HG03439 (cell line): ENCODE results near the gene KRTAP5-11.
"Not testable (repeated sequence)": the region's sequence is repeated elsewhere in the genome, so short reads cannot be mapped to it uniquely, and the experiment has no call there.

Experiments
- ATAC-seq: cut with Tn5 transposase; IDR thresholded peaks from one replicate; pipeline ENCODE4 v1.9.1; 2021; ENCODE audit warnings: mild to moderate bottlenecking, moderate library complexity; ENCODE audit not compliant: unreplicated experiment

The KRTAP5-11 gene, protein sequence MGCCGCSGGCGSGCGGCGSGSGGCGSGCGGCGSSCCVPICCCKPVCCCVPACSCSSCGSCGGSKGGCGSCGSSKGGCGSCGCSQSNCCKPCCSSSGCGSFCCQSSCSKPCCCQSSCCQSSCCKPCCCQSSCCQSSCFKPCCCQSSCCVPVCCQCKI

DNA sequence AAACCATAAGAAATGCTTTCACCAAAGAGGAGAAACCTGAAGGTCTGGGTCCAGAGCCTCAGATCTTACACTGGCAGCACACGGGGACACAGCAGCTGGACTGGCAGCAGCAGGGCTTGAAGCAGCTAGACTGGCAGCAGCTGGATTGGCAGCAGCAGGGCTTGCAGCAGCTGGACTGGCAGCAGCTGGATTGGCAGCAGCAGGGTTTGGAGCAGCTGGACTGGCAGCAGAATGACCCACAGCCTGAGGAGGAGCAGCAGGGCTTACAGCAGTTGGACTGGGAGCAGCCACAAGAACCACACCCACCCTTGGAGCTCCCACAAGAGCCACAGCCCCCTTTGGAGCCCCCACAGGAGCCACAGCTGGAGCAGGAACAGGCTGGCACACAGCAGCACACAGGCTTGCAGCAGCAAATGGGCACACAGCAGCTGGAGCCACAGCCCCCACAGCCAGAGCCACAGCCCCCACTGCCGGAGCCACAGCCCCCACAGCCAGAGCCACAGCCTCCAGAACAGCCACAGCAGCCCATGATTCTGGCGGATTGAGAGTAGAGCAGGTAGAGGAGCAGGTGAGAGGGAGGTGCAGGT lies at the start of gene KRTAP5-11:
TSS of gene KRTAP5-11 (minus strand) at position 567 of the 587 bp plus-strand sequence. CDS start at position 529, 38 bp downstream.
- ATAC-seq = no peak

GRCh38 chr11:71631551-71631950 lies 48.9 kb upstream of the KRTAP5-11 start:
- ATAC-seq = not testable (repeated sequence)

DNA sequence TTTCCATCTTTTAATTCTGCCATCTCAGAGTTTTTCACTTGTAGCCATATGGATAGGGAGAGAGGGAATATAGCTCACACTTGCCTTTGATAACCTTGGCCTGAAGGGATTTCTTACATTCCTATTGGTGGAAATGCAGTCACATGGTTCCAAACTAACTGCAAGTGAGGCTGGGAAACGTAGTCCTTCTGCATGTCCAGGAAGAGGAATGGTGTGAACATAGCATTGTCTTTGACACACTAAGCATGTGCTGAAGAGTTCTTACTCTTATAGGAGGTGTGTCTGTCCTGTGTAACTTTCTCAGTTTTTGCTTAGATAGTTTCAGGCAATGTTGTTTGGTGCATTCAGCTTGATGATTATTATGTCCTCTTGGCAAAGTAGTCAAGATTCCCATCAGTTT lies 47.4 kb upstream of the KRTAP5-11 start:
- ATAC-seq = not testable (repeated sequence)

- ATAC-seq = not testable (repeated sequence)
Measured at GRCh38 chr11:71628943-71629342, 46.3 kb upstream of the KRTAP5-11 start.

DNA sequence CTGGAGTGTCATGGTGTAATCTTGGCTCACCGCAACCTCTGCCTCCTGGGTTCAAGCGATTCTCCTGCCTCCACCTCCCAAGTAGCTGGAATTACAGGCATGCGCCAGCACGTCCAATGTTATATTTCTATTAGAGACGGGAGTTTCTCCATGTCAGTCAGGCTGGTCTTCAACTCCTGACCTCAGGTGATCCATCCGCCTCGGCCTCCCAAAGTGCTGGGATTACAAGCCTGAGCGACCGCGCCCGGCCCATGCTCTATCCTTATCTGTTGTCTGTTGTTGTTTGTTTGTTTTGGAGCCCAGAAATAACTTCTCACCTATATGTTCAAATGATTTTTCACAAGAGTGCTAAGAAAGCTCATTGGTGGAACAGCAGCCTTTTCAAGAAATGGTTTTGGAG lies 40.6 kb upstream of the KRTAP5-11 start:
- ATAC-seq = not testable (repeated sequence)

DNA sequence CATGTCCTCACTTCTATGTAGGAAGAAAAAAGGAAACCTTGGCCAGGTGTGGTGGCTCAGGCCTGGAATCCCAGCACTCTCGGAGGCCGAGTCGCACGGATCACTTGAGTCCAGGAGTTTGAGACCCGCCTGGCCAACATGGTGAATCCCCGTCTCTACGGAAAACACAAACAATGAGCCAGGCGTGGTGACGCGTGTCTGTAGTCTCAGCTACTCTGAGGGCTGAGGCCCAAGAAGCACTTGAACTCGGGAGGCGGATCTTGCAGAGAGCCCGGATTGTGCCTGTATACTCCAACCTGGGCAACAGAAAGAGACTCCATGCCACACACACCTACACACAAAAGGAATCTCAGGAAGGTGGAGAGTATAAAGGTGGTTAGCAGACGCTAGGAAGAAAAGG lies 39.9 kb upstream of the KRTAP5-11 start:
- ATAC-seq = not testable (repeated sequence)

DNA sequence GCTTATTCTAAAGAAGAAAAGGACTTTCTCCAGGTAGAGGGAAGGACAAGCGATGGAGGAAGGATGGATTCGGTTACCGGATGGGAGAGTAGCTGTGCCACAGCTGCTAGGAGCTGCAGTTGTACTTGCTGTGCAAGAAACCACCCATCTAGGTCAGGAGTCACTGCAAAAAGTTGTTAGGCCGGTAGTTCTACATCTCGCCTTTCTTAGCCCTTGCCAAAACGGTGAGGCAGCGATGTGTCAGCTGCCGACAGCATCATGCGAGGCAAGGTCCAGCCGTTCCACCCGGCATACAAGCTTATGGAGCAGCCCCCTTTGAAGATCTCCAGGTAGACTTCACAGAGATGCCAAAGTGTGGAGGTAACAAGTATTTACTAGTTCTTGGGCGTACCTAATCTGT lies 32.3 kb upstream of the KRTAP5-11 start:
- ATAC-seq = not testable (repeated sequence)

DNA sequence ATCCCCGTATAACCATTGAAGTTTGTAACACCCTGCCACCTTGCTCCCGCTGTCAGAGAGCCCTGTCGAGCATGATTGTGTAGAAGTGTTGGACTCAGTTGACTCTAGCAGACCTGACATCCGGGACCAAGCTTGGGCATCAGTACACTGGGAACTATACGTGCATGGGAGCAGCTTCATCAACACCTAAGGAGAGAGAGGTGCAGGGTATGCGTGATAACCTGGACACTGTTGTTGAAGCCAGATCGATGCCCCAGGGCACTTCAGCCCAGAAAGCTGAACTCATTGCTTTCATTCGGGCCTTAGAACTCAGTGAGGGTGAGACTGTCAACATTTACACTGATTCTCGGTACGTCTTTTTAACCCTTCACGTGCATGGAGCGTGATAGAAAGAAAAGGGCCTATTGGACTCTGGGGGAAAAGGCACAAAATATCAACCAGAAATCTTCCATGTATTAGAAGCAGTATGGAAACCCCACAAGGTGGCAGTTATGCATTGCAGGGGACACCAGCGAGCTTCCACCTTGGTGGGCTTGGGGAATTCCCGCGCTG lies 31.8 kb upstream of the KRTAP5-11 start:
- not testable (repeated sequence) for ATAC-seq

DNA sequence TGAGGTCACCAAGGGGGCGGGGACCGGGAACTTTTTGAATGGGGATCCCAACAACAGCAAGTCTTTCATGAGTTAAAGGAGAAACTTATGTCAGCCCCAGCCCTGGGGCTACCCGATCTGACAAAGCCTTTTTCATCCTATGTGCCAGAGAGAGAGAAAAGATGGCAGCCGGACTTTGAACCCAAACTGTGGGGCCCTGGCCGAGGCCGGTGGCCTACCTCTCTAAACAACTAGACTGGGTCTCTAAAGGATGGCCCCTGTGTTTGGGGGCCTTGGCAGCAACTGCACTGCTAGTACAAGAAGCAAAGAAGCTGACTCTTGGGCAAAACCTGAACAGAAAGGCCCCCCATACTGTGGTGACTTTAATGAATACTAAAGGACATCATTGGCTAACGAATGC lies 31.3 kb upstream of the KRTAP5-11 start:
- not testable (repeated sequence) for ATAC-seq

DNA sequence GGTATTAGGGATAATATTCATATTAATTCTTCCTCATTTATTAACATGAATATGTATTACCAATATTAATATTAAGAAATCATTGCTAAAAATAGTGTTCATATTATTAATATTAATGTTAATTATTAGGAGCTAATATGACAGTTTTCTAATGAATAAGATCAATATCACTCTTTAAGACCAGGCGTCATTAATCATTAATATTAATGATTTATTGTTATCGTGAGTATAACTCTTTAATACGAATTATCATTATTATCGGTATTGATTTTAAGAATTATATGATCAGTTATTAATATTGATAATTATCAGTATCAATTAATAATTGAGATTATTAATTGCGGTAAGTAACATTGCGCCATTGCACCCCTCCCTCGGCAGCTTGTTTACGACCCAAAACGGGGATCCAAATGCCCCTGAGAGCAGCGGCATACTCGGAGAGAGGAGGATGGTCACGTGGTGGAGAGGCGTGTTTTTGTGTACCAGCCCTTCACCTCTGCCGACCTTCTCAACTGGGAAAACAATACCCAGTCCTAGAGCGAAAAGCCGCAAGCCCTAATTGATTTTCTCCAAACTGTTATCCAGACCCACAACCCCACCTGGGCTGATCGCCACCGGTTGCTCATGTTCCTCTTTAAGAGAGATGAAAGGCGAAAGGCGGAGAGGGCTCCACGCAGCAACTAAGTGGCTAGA lies 28.7 kb upstream of the KRTAP5-11 start:
- ATAC-seq = not testable (repeated sequence)

DNA sequence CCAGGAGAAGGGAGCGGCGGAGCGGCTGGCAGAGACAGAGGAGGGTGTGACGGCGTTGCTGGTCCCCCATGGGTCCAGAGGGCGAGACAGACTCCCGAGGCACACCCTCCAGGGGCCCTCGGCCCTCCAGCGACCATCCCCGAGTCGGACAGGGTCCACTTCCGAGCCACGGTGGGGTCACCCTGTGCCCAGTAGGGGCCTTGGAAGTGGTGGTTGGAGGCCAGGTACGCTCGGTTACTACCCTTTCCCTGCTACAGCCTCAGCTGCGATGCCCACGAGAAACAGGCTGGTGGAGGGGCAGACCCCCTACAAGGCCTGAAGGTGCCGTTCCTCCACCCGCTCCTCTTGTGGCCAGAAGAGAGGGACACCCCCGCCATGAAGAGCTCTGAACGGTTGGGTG lies 25.6 kb upstream of the KRTAP5-11 start:
- not testable (repeated sequence) for ATAC-seq

GRCh38 chr11:71607520-71608216 lies 25.0 kb upstream of the KRTAP5-11 start:
- not testable (repeated sequence) for ATAC-seq

DNA sequence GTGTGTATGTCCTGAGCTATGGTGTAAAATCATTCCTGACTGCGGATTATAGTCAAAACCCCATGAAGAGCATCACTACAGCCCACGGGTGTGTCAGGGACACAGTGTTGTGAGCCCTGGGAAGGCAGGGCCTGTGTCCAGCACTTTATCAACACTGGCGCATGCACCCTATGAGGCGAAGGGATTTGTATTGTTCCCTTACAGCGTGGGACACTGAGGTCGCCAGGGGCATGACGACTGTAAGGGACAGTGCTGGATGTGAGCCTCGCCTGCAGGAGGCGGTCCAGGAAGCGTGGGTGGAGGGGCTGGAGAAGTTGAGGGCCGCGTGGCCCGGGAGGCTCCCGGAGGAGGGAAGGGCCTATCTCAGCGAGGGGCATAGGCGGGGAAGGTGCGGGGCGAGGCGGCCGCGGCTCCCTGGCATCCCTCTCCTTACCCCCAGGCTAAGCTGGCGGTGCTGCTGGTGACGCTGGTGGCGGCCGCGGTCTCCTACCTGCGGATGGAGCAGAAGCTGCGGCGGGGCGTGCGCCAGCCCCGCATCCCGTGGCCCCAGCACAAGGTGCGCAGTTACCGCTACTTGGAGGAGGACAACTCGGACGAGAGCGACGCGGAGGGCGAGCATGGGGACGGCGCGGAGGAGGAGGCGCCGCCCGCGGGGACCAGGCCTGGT lies 24.3 kb upstream of the KRTAP5-11 start:
- not testable (repeated sequence) for ATAC-seq

DNA sequence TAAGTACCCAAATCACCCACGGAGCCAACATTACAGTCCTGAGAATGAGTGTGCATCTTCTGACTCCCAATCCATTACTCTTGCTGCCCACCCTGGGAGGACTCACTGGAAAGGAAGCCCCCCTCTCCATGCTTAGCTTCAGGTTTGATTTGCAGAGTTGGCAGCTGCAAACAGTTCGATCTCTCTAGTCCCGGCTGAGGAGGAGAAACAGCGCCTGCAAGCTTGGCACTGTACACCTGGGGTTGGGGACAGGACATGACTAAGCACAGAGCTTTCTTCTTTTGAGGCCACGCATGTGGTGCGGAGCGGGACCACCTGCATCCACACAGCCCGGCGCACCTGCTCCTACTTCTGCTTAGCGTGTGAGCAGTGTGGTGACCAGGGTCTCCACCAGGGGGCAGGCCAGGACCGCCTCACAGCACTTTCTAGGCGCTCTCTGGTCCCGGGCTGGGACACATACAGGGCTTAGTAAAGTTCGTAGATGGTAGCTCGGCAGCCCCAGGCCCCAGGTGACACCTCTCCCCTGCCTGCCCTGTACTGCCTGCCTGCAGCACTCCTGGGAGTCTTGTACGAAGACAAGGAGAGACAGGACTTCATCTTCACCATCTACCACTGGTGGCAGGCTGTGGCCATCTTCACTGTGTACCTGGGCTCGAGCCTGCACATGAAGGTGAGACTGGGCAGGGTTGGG lies 22.3 kb upstream of the KRTAP5-11 start:
- not testable (repeated sequence) for ATAC-seq

GRCh38 chr11:71603221-71603620 lies 20.5 kb upstream of the KRTAP5-11 start:
- ATAC-seq = not testable (repeated sequence)

DNA sequence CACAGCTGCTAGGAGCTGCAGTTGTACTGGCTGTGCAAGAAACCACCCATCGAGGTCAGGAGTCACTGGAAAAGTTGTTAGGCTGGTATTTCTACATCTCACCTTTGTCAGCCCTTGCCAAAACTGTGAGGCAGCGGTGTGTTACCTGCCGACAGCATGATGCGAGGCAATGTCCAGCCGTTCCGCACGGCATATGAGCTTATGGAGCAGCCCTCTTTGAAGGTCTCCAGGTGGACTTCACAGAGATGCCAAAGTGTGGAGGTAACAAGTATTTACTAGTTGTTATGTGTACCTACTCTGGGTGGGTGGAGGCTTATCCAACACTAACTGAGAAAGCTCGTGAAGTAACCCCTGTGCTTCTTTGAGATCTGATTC lies 6.9 kb upstream of the KRTAP5-11 start:
- ATAC-seq = not testable (repeated sequence)

DNA sequence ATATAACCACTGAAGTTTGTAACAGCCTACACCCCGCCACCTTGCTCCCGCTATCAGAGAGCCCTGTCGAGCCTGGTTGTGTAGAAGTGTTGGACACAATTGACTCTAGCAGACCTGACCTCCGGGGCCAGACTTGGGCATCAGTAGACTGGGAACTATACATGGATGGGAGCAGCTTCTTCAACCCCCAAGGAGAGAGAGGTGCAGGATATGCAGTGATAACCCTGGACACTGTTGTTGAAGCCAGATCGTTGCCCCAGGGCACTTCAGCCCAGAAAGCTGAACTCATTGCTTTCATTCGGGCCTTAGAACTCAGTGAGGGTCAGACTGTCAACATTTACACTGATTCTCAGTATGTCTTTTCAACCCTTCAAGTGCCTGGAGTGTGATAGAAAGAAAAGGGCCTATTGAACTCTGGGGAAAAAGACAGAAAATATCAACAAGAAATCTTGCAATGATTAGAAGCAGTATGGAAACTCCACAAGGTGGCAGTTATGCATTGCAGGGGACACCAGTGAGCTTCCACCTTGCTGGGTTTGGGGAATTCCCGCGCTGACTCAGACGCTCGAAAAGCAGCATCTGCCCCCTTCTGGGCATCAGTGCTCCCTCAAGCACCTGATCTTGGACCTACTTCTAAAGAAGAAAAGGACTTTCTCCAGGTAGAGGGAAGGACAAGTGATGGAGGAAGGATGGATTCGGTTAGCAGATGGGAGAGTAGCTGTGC lies 6.3 kb upstream of the KRTAP5-11 start:
- ATAC-seq = not testable (repeated sequence)

GRCh38 chr11:71588314-71588713 lies 5.6 kb upstream of the KRTAP5-11 start:
- not testable (repeated sequence) for ATAC-seq

- not testable (repeated sequence) for ATAC-seq
Measured at GRCh38 chr11:71585673-71586072, 3.0 kb upstream of the KRTAP5-11 start.
